Liver (tissue), 9 donors: ENCODE data around the gene JPT1. TPM values are rescaled to one million over a fixed set of nuclear protein-coding genes. Genes with fewer than 3 reads are reported as not detected.

Experiments used
- DNase-seq: peaks from one replicate; pipeline ENCODE4 v3.0.0-alpha.2; 2017; ENCODE audit warnings: low spot score
- H3K27ac ChIP-seq, 2 donors: one replicate each; pipeline ENCODE4 v1.7.0; 2013; ENCODE audit warnings: inconsistent platforms in 2 of 2, low read length in 2 of 2, control low read depth in 1 of 2, low read depth in 1 of 2, mild to moderate bottlenecking in 1 of 2
- H3K27me3 ChIP-seq, 4 donors: one replicate each; pipeline versions ENCODE4 v1.6.1 to v1.7.0; 2013; ENCODE audit warnings: low read length in 3 of 4, inconsistent platforms in 1 of 4, mild to moderate bottlenecking in 1 of 4, moderate library complexity in 1 of 4; ENCODE audit not compliant: control insufficient read depth in 4 of 4, insufficient read depth in 4 of 4
- H3K36me3 ChIP-seq, 4 donors: one replicate each; pipeline versions ENCODE4 v1.6.1 to v1.7.0; 2013; ENCODE audit warnings: low read length in 3 of 4, mild to moderate bottlenecking in 3 of 4, low read depth in 1 of 4, moderate library complexity in 1 of 4; ENCODE audit not compliant: control insufficient read depth in 4 of 4, insufficient read depth in 3 of 4
- H3K4me1 ChIP-seq, 4 donors: one replicate each; pipeline versions ENCODE4 v1.6.1 to v1.7.0; 2013; ENCODE audit warnings: low read length in 3 of 4, mild to moderate bottlenecking in 3 of 4, moderate library complexity in 1 of 4; ENCODE audit not compliant: control insufficient read depth in 4 of 4, insufficient read depth in 4 of 4
- H3K4me3 ChIP-seq, 3 donors: one replicate each; pipeline versions ENCODE4 v1.6.1 to v1.7.0; 2013; ENCODE audit warnings: low read length in 3 of 3, control low read depth in 1 of 3, low read depth in 1 of 3, mild to moderate bottlenecking in 1 of 3
- H3K9ac ChIP-seq, 2 donors: one replicate each; pipeline ENCODE4 v1.7.0; 2013; ENCODE audit warnings: low read length in 2 of 2, mild to moderate bottlenecking in 2 of 2, moderate library complexity in 2 of 2, control low read depth in 1 of 2, low read depth in 1 of 2
- H3K9me3 ChIP-seq, 4 donors: one replicate each; pipeline versions ENCODE4 v1.6.1 to v1.7.0; 2013; ENCODE audit warnings: low read length in 3 of 4; ENCODE audit not compliant: control insufficient read depth in 4 of 4
- FOXA2 ChIP-seq: IDR thresholded peaks from 2 replicates; pipeline ENCODE4 v1.6.1; 2016; ENCODE audit warnings: antibody characterized with exemption
- GABPA ChIP-seq, 2 donors: IDR thresholded peaks in 1 of 2; conservative IDR thresholded peaks in 1 of 2; 2 replicates each; pipeline ENCODE4 v1.6.1; 2016; ENCODE audit warnings: antibody characterized with exemption in 2 of 2, mild to moderate bottlenecking in 1 of 2, moderate library complexity in 1 of 2
- HNF4A ChIP-seq, 2 donors: conservative IDR thresholded peaks; 2 replicates each; pipeline ENCODE4 v1.6.1; 2016; ENCODE audit warnings: antibody characterized with exemption in 2 of 2, mild to moderate bottlenecking in 2 of 2
- JUND ChIP-seq, 2 donors: IDR thresholded peaks; 2 replicates each; pipeline ENCODE4 v1.6.1; 2016; ENCODE audit warnings: antibody characterized with exemption in 2 of 2
- SP1 ChIP-seq: IDR thresholded peaks from 2 replicates; pipeline ENCODE4 v1.6.1; 2018; ENCODE audit warnings: antibody characterized with exemption, mild to moderate bottlenecking
- TAF1 ChIP-seq: conservative IDR thresholded peaks from 2 replicates; pipeline ENCODE4 v1.6.1; 2016; ENCODE audit warnings: antibody characterized with exemption, mild to moderate bottlenecking
- WGBS: extraction: QIAGEN DNeasy Blood & Tissue Kit; methylation state at CpG from one replicate; pipeline ENCODE4 v1.1.7; 2013; 5-methylcytosine and 5-hydroxymethylcytosine counted together
- polyA plus RNA-seq, 2 donors: library from polyadenylated mRNA; stranded (reverse) in 1 of 2; unstranded in 1 of 2; fragments of 200-250 nt in 1 of 2; fragments of >200 nt in 1 of 2; fragmentation: Nextera tagmentation in 1 of 2; extraction: Ambion mirVana in 1 of 2; gene quantifications; one replicate each; pipeline versions ENCODE4 v1.2.1 to v1.2.3, GENCODE V29; 2013 to 2015
- total RNA-seq, 2 donors: library from RNA; depleted of rRNA; stranded (reverse); fragments of >200 nt; gene quantifications; one replicate each; pipeline ENCODE4 v1.2.3, GENCODE V29; 2014
- TF ChIP-seq, protein P1 (sequence below): IDR thresholded peaks from 2 replicates; pipeline ENCODE4 v1.6.1; 2016; ENCODE audit warnings: antibody characterized with exemption
- TF ChIP-seq, protein P2 (sequence below): IDR thresholded peaks from 2 replicates; pipeline ENCODE4 v1.6.1; 2016; ENCODE audit warnings: antibody characterized with exemption
- TF ChIP-seq, protein P3 (sequence below): IDR thresholded peaks from 2 replicates; pipeline ENCODE4 v1.6.1; 2016; ENCODE audit warnings: antibody characterized with exemption, mild to moderate bottlenecking
- TF ChIP-seq, protein P4 (sequence below): fragments of 150-350 bp; IDR thresholded peaks from 2 replicates; pipeline ENCODE4 v1.5.1; 2017; ENCODE audit warnings: improper control_type of control experiment, low read depth, low read length; ENCODE audit not compliant: missing input control
- TF ChIP-seq, protein P5 (sequence below): IDR thresholded peaks from 2 replicates; pipeline ENCODE4 v1.6.1; 2016; ENCODE audit warnings: antibody characterized with exemption
- donor health status: healthy.
- donor health status: healthy.
- donor health status: healthy.
- donor health status: healthy.
- donor health status: healthy.

Gene JPT1
- total and polyA plus RNA-seq, 4 donors: 20.5 to 47.8 (median 43.9) TPM

DNA sequence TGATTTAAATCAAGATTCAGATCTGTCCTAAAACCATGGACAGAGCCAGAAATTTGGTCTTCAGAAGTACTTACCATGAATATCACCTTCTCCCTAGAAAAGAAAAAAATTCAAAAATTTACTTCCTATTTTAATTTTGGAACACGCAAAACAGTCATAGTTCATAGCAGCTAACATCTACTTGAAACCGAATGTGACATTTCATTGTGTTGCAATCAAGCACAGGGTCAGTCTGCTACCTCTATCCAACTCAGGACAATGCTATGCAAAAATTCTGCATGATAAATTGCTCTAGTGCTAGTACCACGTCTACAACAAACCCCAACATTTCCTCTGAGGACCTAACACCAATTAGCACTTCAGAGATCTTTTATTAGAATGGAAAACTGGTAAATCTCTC is 7.7 kb downstream of the JPT1 start:
- Histone ChIP-seq H3K4me1 (peaks cover 0 to 2% (median 0%) of the 10 kb centered on the region in 4 donors), H3K9me3 (no peaks in the 10 kb centered on the region), H3K4me3 (no peak overlapping the region), H3K9ac (no peak overlapping the region), H3K36me3 (peaks cover 3 to 19% (median 3%) of the 10 kb centered on the region in 4 donors), H3K27me3 (no peaks in the 10 kb centered on the region), H3K27ac (no peak overlapping the region)
- WGBS: 81% methylated on average over 3 of the region's 3 CpGs
- TF ChIP-seq JUND (IDR thresholded peaks at IDR 0.05): no peak
- TF ChIP-seq, protein P1, sequence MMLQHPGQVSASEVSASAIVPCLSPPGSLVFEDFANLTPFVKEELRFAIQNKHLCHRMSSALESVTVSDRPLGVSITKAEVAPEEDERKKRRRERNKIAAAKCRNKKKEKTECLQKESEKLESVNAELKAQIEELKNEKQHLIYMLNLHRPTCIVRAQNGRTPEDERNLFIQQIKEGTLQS: no peak
- no peak for TF ChIP-seq HNF4A (conservative IDR thresholded peaks at IDR 0.05)
- TF ChIP-seq FOXA2: no peak
- TF ChIP-seq, protein P2, sequence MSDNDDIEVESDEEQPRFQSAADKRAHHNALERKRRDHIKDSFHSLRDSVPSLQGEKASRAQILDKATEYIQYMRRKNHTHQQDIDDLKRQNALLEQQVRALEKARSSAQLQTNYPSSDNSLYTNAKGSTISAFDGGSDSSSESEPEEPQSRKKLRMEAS: no peak
- TF ChIP-seq, protein P3, sequence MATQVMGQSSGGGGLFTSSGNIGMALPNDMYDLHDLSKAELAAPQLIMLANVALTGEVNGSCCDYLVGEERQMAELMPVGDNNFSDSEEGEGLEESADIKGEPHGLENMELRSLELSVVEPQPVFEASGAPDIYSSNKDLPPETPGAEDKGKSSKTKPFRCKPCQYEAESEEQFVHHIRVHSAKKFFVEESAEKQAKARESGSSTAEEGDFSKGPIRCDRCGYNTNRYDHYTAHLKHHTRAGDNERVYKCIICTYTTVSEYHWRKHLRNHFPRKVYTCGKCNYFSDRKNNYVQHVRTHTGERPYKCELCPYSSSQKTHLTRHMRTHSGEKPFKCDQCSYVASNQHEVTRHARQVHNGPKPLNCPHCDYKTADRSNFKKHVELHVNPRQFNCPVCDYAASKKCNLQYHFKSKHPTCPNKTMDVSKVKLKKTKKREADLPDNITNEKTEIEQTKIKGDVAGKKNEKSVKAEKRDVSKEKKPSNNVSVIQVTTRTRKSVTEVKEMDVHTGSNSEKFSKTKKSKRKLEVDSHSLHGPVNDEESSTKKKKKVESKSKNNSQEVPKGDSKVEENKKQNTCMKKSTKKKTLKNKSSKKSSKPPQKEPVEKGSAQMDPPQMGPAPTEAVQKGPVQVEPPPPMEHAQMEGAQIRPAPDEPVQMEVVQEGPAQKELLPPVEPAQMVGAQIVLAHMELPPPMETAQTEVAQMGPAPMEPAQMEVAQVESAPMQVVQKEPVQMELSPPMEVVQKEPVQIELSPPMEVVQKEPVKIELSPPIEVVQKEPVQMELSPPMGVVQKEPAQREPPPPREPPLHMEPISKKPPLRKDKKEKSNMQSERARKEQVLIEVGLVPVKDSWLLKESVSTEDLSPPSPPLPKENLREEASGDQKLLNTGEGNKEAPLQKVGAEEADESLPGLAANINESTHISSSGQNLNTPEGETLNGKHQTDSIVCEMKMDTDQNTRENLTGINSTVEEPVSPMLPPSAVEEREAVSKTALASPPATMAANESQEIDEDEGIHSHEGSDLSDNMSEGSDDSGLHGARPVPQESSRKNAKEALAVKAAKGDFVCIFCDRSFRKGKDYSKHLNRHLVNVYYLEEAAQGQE: no peak
- no peak for TF ChIP-seq GABPA (IDR thresholded peaks at IDR 0.05 in 1 of 2, conservative IDR thresholded peaks at IDR 0.05 in 1 of 2)
- TF ChIP-seq, protein P4, sequence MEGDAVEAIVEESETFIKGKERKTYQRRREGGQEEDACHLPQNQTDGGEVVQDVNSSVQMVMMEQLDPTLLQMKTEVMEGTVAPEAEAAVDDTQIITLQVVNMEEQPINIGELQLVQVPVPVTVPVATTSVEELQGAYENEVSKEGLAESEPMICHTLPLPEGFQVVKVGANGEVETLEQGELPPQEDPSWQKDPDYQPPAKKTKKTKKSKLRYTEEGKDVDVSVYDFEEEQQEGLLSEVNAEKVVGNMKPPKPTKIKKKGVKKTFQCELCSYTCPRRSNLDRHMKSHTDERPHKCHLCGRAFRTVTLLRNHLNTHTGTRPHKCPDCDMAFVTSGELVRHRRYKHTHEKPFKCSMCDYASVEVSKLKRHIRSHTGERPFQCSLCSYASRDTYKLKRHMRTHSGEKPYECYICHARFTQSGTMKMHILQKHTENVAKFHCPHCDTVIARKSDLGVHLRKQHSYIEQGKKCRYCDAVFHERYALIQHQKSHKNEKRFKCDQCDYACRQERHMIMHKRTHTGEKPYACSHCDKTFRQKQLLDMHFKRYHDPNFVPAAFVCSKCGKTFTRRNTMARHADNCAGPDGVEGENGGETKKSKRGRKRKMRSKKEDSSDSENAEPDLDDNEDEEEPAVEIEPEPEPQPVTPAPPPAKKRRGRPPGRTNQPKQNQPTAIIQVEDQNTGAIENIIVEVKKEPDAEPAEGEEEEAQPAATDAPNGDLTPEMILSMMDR: no peak
- TF ChIP-seq SP1: no peak
- TF ChIP-seq, protein P5, sequence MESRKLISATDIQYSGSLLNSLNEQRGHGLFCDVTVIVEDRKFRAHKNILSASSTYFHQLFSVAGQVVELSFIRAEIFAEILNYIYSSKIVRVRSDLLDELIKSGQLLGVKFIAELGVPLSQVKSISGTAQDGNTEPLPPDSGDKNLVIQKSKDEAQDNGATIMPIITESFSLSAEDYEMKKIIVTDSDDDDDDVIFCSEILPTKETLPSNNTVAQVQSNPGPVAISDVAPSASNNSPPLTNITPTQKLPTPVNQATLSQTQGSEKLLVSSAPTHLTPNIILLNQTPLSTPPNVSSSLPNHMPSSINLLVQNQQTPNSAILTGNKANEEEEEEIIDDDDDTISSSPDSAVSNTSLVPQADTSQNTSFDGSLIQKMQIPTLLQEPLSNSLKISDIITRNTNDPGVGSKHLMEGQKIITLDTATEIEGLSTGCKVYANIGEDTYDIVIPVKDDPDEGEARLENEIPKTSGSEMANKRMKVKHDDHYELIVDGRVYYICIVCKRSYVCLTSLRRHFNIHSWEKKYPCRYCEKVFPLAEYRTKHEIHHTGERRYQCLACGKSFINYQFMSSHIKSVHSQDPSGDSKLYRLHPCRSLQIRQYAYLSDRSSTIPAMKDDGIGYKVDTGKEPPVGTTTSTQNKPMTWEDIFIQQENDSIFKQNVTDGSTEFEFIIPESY: no peak
- no peak for DNase-seq

DNA sequence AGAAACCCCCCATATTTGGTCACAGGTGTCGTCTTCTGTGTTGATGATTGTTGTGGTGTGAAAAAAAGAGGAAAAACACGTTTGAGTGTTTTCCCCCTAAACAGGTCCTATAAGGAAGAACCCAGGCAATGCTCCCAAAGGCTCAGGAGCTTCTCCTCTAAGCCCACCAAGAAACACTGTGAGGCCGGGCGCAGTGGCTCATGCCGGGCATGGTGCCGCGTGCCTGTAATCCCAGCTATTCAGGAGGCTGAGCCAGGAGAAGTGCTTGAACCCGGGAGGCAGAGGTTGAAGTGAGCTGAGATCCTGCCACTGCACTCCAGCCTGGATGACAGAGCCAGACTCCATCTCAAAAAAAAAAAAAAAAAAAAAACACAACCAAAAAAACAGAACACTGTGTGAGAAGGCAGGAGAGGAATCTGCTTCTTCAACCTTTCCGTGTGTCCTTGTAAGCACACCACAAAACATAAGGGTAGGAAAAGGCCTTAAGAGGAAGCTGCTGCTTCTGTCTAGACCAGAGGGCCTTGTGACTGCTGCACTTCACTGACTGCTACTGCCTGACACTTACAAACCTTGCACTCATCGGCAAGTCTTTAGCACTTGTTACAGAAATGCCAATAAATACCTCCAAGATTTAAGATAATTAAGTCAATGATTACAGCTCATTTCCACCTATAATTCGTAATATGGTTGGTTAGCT is 9.3 kb downstream of the JPT1 start:
- H3K36me3 ChIP-seq: peaks cover 3 to 19% (median 5%) of the 10 kb centered on the region in 4 donors
- no peak overlapping the region for H3K27ac ChIP-seq
- no peak overlapping the region for H3K4me3 ChIP-seq
- no peak overlapping the region for H3K9ac ChIP-seq
- no peak for DNase-seq
- H3K9me3 ChIP-seq: no peaks in the 10 kb centered on the region
- 92% methylated on average over 11 of the region's 11 CpGs for WGBS
- no peaks in the 10 kb centered on the region for H3K27me3 ChIP-seq
- no peak for TF ChIP-seq TAF1
- TF ChIP-seq GABPA (IDR thresholded peaks at IDR 0.05 in 1 of 2, conservative IDR thresholded peaks at IDR 0.05 in 1 of 2): no peak
- peaks cover 0 to 2% (median 0%) of the 10 kb centered on the region in 4 donors for H3K4me1 ChIP-seq
